Choroid plexus epithelial cell (primary cell): ENCODE measurements around the gene KIF21B.
A peak's percentile ranks its signal among the peaks of the same experiment; 100 is the strongest.

Experiments
- DNase-seq: peaks from one replicate; pipeline ENCODE4 v3.0.0-alpha.2; 2010; ENCODE audit warnings: low read depth
- H3K4me3 ChIP-seq: 2 replicates; pipeline ENCODE4 v1.5.1; 2011; ENCODE audit warnings: low read depth, mild to moderate bottlenecking, control low read depth, low read length, moderate library complexity
- TF ChIP-seq, protein P1 (sequence below): conservative IDR thresholded peaks from 2 replicates; pipeline ENCODE4 v1.5.1; 2011; ENCODE audit warnings: low read depth, mild to moderate bottlenecking, control low read depth, inconsistent platforms, low read length, moderate library complexity

Gene KIF21B

DNA sequence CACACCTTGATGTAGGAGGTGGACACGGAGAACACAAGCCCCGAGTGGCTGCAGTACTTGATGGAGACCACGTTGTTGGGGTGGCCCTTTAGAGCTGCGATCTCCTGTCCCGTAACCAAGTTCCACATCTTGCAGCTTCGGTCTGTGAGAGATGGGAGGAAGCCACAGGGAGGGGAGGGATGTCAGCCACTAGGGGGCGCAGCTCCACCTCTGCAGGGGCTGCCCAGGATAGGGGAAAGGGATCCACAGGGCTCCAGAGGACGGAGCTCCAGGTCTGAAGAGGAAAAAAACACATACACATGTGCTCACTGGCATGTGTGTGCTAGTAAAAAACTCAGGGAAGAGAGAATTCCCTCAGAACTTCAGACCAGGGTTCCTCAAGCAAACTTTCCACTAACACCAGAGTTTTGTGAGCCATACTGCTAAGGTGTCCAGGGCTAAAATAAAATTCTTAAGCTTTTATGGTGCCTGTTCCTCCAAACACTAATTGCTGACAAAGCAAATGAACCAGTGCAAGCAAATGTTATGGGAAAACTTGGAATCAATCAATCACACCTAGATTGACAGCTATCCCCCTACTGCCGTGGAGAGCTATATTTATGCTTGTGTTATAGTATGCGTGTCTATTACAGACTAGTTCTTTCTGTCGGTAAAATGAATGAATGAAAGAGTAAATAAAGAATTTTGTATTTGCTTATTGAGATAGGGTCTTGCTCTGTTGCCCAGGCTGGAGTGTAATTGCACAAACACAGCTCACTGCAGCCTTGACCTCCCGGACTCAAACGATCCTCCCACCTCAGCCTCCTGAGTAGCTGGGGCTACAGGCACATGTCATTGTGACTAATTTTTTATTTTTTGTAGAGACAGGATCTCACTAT, 43.7 kb downstream of the KIF21B start:
- peak; percentile 36 for DNase-seq
- TF ChIP-seq, protein P1, sequence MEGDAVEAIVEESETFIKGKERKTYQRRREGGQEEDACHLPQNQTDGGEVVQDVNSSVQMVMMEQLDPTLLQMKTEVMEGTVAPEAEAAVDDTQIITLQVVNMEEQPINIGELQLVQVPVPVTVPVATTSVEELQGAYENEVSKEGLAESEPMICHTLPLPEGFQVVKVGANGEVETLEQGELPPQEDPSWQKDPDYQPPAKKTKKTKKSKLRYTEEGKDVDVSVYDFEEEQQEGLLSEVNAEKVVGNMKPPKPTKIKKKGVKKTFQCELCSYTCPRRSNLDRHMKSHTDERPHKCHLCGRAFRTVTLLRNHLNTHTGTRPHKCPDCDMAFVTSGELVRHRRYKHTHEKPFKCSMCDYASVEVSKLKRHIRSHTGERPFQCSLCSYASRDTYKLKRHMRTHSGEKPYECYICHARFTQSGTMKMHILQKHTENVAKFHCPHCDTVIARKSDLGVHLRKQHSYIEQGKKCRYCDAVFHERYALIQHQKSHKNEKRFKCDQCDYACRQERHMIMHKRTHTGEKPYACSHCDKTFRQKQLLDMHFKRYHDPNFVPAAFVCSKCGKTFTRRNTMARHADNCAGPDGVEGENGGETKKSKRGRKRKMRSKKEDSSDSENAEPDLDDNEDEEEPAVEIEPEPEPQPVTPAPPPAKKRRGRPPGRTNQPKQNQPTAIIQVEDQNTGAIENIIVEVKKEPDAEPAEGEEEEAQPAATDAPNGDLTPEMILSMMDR = peak; percentile 59
- H3K4me3 ChIP-seq = no peak overlapping the region

DNA sequence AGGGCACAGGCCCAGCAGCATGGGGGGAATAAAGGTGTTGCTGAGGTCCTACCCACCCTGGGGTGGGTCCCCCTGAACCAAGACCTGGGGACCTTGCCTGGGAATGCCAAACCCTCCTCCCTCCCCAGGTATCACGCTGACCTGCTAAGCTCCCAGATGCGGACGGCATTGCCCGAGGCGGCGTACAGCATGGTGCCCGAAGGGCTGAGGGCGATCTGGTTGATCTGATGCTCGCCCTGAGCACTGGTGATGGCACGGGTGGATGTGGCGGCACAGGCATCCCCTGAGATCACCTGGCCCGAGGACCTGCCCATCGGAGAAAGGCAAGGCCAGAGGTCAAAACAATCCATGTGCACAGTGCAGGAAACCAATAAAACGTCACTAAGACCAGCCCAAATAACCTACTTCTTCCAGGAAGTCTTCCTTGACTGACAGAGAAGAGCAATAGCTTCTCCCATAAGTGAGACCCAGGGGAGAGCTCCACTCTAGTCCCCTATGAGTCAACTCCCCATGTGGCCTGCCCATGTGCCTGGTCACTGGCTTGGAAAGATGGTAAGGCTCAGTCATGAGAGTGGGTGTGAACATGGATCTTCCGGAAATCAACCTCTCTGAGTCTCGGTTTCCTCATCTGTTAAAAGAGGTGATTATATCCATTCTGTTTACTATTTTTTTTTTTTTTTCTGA, 46.3 kb downstream of the KIF21B start:
- no peak overlapping the region for H3K4me3 ChIP-seq
- TF ChIP-seq, protein P1 = no peak
- no peak for DNase-seq

DNA sequence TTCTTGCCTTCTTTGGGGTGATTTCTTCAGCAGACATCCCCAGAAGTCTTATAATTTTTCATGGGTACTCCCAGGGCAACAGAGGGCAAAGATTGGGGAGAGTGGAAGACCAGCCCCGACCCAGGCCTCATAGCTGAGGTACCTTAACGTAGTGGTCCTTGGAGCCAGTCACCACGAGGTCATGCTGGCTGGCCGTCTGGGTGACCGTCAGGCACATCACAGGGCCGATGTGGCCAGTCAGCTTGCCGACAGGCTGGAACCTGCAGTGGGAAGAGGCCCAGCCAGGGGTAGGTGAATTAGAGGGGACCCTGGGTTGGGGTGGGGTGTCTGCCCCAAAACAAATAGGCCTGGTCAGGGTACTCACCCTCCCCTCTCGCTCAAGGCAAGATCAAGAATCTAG, 46.9 kb downstream of the KIF21B start:
- H3K4me3 ChIP-seq = no peak overlapping the region
- no peak for DNase-seq
- TF ChIP-seq, protein P1 = no peak

DNA sequence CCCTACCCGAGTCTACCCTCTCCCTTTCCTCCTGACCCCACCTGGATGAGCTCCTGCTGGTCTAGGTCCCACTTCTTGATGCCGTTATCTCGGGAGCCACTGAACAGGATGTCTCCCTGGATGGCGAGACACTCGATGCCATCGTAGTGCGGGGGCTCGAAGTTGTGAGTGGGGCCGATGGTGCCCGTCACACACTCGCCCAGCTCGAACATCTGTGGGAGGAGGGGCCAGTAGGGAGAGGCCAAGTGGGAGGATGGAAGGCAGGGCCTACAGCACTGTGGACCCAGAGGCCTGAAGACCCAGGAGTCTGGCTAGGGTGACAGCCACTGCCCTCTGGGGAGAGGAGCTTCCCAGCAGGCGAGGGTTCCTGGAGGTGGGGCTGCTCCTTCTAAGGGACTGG, 48.1 kb downstream of the KIF21B start:
- no peak overlapping the region for H3K4me3 ChIP-seq
- DNase-seq = no peak
- TF ChIP-seq, protein P1 = no peak

DNA sequence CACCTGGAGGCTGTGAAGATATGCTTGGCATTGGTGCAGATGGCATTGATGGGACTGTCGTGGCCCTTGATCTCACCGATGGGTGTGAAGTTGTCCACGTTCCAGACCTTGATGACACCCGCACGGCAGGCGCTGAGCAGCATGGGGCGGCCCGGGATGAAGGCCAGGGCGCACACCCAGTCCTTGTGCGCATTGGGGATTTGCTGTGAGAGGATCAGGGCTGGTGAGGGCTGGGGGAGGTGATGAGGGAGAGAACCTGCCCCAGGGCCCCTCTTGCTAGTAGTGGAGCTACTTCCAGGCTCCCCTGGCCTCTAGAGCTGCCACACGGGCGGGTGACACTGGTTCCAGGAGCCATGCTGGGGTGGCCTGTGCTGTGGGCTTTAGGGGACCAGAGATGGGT, 48.8 kb downstream of the KIF21B start:
- no peak overlapping the region for H3K4me3 ChIP-seq
- no peak for DNase-seq
- TF ChIP-seq, protein P1 = no peak

DNA sequence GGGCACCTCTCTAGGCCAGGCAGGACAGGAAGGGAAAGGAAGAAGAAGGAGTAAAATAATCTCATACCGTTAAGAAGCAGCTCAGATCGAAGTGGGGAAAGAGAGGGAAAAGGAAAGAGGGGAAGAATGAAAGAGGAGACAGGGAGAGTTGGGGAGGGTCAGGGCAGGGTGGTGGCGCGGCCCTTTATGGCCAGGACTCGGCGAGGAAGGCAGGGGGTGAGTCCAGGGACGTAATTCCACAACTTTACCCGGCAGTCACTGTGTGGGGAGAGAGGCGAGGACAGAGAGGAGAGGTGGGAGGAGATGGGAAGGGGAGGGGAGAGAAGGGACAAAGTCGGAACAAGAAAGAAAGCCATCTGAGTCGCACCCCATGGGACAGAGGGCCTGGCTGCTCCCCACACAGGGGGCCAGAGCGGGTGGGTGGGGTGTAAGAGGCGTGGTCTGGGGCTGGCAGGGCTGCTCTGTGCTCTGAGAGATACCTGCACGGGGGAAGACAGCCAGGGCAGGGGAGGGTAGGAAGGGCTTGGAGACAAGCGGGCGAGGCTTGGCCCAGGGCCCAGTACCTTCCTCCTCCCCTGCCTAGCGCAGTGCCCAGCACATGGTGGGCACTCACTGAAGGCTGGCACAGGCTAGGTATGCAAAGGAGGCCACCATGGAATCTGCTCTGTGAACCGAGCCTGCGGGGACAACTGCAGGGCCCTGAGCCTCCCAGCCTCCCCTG, 49.4 kb downstream of the KIF21B start:
- TF ChIP-seq, protein P1 = no peak
- DNase-seq = no peak
- H3K4me3 ChIP-seq = no peak overlapping the region
